Right ventricle myocardium superior (tissue), 1 donor: ENCODE results near the gene C12orf60. TPM values are rescaled to one million over a fixed set of nuclear protein-coding genes. Genes with fewer than 3 reads are reported as not detected.
"Not testable (repeated sequence)": the region's sequence is repeated elsewhere in the genome, so short reads cannot be mapped to it uniquely, and the experiment has no call there.

Experiments used
- ATAC-seq: fragments of 200-7000 bp; cut with Tn5 transposase; one replicate; pipeline ENCODE4 v1.9.1; 2020; ENCODE audit warnings: mild to moderate bottlenecking; ENCODE audit not compliant: poor library complexity
- DNase-seq: peaks from one replicate; pipeline ENCODE4 v3.0.0-alpha.2; 2020
- intact Hi-C: fragments of 100-400 bp; cut with DNase I; formaldehyde crosslinking; loops from one replicate; pipeline ENCODE4 v1.11.2; 2022
- long read RNA-seq: library from polyadenylated mRNA; unstranded; transcript quantifications from one replicate; pipeline ENCODE4 v2.0.0, GENCODE V29; 2021
- total RNA-seq: library from RNA; stranded (reverse); fragmentation: NEBNext Ultra II Directional; extraction: Animal tissue kit (Norgen Biotek cat#: 25700); gene quantifications from one replicate; pipeline ENCODE4 v1.2.1, GENCODE V29; 2021
- donor health status: DM: no; HTN: yes; CAD: no; lungs with severe emphysema.

C12orf60 gene, protein sequence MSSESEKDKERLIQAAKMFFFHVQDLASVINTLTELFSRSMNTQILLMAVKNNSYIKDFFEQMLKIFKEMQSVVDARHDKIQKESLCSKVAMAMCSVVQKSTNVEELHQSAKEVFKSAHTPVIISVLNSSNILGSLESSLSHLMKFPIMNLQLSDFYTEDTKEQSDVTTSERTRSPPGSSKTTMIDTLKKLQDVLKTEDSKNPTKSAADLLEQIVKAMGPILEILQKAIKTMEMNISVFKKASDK
- 1.6 TPM for total RNA-seq
- long read RNA-seq, transcript C12orf60-201 (2 exons, 1,684 nt) = major isoform, 6 of 6 reads
- long read RNA-seq, partial matches to known transcripts = 0 of 6 reads
- long read RNA-seq, other reads (novel, unspliced or antisense) = 0 of 6 reads

DNA sequence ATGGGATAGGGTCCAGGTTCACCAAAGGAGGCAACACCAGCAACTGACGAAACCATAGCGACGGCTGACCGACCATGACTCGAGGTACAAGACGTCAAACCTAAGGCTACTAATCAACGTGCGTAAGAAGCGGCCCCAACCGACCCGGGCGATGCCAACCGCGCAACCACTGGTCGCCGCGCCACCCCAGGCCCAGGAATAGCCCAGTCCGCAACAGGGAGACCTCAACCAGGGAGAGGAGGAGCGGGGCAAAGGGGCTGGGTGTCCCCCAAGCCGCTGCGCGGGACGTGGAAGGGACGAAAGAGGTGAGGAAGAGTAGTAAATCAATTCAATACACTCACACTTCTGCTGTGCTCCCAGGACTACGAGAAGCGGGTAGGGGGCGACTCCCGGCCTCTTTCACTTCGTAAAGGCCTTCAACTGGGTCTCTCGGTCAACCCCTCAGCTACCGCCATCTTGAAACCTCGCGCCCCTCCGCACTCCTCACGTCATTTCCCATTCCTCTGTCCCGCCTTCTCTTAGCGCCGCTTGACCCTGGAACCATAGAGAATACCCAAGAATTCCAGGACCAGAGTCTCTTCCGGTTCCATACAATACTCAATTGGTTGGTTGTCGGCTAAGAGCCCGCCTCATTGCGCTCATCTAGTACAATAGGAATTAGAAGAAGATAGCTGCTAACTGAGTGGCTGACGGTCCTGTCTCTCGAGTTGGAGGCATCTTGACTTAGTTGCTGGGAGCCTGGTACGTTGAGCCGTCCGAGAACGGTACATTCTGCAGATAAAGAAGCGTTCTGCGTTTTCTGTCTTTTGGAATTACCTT lies at the start of gene C12orf60, which contains the start of gene WBP11:
C12orf60 (plus strand) TSS at position 660 of the 819 bp plus-strand sequence. CDS start 19,266 bp downstream, outside the sequence.
WBP11 (minus strand) TSS at position 468 of the 819 bp plus-strand sequence. CDS start 2,095 bp downstream, outside the sequence.
- peak; percentile 94 for DNase-seq
- peak; percentile 99 for ATAC-seq
- intact Hi-C loops = no loop called here

DNA sequence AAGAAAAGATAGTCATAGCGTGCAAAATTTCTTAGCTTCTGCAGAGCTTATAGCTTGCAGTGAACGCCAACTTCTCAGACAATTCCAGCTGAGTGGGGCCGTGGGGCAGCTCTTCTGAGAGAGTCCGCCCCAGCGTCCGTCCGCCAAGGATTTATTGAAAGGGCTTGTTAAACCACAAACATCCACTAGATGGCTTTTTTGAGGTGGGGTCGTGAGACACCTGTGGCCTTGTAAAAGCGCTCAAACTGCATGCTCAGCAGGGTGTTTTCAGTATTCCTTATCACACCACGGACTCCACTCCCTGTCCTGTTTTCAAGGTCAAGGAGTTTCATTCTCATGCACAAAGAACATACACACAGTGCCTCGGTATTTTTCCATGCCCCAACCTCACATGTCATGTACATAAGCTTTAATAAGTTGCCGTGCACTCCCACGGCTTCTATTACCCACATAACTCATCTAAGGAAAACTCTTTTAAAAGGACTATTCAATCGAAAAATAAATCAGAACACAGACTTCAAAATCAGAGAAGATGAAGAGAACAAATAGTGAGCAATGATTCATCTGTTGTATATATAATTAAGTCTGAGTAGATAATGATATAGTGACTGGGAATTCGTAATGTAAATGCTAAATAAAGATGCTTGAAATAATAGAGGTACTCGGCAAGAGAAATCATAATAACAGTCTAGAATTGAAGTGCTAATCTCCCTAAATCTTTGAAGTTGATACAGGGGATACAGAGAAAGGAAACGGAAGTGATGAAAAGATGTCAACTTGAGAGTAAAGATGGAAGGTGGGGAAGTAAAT lies 46.9 kb upstream of the C12orf60 start:
- intact Hi-C loops = no loop called here
- ATAC-seq (no peak), DNase-seq (no peak)

DNA sequence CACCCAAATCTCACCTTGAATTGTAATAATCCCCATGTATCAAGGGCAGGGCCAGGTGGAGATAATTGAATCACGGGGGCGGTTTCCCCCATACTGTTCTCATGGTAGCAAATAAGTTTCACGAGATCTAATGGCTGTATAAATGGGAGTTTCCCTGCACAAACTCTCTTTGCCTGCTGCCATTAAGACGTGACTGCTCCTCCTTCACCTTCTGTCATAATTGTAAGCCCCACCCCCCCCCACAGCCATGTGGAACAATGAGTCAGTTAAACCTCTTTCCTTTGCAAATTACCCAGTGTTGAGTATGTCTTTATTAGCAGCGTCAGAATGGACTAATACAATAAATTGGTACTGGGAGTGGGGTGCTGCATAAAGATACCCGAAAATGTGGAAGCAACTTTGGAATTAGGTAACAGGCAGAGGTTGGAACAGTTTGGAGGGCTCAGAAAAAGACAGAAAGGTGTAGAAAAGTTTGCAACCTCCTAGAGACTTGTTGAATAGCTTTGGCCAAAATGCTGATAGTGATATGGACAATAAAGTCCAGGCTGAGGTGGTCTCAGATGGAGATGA lies 43.7 kb upstream of the C12orf60 start:
- DNase-seq, ATAC-seq, intact Hi-C loops: not testable (repeated sequence)

DNA sequence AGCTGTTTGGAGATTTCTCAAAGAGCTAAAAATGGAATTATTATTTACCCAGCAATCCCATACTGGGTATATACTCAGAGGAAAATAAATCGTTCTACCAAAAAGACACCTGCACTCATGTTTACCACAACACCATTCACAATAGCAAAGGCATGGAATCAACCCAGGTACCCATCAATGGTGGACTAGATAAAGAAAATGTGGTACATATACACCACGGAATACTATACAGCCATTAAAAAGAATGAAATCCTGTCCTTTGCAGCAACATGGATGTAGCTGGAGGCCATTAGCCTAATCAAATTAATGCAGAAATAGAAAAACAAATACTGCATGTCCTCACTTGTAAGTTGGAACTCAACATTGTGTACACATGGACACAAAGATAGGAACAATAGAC lies 38.1 kb upstream of the C12orf60 start:
- intact Hi-C loops = no loop called here

DNA sequence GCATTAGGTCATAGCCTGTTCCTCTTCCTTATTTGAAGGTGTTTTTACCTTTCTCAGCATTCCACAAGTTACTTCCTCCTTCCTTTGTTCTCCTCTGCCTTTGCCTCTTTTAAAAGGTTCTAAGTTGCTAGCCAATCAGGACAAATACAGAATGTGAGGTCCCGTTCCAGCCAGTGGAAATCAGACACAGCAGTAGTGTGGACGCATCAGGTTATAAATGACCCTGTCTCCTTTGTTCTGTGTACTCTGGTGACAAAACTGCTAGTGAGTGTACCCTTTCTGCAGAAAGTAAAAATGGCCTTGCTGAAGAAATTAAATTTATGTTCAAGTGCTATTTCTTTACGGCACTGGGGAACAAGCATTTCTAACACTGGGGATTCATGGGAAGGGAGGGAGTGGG lies 37.5 kb upstream of the C12orf60 start:
- ATAC-seq, intact Hi-C loops, DNase-seq: not testable (repeated sequence)

More for the DNA sequence above, 38.1 kb upstream of the C12orf60 start:
- ATAC-seq (no peak), DNase-seq (no peak)

DNA sequence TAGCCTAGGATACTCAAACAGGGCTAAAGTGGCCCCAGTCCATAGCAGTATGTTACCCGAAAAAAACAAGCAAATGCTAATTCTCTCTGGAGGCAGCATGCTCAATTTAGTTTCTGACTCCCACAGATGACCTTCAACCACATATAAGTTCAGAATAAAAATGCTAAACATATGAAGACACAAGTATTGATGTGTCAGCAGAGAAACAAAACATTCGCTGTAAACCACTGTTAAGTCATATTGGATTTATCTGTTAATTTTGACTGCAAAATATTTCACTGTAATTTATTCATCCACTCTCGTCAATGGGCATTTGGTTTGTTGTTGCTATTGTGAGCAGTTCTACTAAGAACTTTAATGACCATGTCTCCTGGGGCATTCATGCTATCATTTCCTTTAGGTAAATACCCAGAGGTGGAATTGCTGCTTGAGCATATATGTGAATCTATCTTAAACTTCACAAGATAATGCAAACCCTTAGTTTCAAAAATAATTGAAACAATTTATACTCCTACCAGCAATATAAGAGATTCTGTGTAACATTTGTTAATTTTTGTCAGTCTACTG lies 36.7 kb upstream of the C12orf60 start:
- ATAC-seq = no peak
- DNase-seq = no peak
- intact Hi-C loops = no loop called here

DNA sequence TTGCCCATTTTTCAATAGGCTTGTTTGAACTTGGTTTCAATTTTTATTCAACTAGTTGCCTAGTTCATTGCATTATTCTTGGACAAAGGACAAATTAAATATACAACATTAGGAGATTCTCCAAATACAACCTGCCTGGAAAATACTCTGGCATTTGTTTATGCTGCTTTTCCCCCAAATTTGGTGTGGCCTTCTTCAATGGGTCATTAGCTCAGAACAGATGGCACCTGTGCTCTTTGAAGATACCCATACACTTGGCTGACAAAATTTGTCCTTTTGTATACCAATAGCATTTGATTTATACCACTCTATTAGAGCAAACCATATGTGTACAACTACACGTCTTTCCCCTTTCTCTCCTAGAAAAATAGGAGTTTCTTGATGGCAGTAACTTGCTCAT lies 35.9 kb upstream of the C12orf60 start:
- DNase-seq (no peak), ATAC-seq (no peak)
- intact Hi-C loops = no loop called here

DNA sequence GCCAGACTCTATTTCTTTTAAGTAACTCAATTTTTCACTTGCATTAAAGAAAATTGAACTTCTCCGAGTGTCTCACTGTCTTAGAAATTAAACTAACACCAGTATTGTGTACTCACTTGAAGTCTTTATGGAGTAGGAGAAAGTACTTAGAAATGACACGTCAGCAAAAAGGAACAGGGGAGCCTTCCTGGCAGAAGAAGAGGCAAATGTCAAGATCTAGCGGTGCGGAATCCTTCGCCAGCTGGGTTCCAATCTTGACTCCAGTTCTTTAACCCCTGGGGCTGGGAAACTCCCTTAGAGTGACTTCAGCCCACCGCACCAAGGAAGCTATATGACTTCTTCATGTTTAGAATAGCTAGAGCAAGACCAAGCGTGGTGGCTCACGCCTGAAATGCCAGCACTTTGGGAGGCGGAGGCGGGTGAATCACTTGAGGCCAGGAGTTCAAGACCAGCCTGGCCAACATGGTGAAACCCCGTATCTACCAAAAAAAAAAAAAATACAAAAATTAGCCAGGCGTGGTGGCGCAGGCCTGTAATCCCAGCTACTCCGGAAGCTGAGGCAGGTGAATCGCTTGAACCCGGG lies 34.6 kb upstream of the C12orf60 start:
- intact Hi-C loops = no loop called here
- no peak for ATAC-seq
- DNase-seq = no peak

DNA sequence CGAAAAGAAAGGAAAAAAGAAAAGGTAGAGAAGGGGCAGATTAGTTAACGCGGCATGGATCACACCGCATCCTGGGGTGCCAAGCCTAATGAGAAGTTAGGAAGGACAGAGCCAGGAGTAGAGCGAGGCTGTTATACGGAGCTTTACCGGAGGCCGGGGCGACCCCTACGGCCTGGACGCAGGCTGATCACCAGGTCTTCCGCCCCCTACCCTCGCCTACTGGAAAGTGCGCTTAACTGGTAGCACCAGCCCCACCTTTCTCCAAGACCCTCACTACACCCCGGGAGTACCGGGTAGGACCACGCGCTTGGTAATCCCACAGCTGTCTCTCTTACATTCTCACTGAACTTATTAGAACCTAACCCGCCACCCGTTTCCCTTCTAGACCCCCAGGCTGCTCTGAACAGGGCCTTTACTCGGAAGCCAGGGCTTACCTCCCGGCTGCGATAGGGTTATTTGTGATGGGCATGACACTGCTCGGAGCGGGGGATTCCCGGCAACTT lies 34.0 kb upstream of the C12orf60 start:
- peak; percentile 59 for DNase-seq
- intact Hi-C loops = no loop called here

DNA sequence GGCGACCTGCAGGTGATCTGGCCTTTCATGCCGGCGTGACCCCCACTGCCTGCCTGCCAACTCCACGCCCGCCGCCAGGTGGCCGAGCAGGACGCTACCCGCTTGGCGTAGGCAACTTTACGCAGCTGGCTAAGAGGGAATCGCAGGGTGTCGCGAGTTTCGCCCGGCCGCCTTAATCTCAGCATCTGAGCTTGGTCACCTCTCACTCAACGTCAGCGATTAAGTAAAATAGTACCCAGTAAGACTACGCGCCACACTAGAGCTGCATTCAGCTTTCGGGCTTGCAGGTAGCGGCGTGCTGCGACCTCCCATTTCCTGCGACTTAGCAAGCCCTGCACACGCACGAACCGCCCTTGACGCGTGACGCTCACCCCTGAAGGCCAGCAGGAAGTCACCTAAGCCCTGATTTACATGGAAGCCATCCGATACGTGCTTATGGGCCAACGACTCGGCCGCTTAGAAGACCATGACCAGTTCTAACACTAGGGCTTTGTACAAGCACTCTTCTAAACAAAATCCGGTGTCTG lies 33.4 kb upstream of the C12orf60 start:
- intact Hi-C loops = loop anchor here (10.0 kb wide), 1 partner anchor 65 kb away; no protein-coding TSS in a partner anchor
- DNase-seq = peak; percentile 88
- peak; percentile 74 for ATAC-seq

More for the DNA sequence above, 34.0 kb upstream of the C12orf60 start:
- peak; percentile 8 for ATAC-seq

DNA sequence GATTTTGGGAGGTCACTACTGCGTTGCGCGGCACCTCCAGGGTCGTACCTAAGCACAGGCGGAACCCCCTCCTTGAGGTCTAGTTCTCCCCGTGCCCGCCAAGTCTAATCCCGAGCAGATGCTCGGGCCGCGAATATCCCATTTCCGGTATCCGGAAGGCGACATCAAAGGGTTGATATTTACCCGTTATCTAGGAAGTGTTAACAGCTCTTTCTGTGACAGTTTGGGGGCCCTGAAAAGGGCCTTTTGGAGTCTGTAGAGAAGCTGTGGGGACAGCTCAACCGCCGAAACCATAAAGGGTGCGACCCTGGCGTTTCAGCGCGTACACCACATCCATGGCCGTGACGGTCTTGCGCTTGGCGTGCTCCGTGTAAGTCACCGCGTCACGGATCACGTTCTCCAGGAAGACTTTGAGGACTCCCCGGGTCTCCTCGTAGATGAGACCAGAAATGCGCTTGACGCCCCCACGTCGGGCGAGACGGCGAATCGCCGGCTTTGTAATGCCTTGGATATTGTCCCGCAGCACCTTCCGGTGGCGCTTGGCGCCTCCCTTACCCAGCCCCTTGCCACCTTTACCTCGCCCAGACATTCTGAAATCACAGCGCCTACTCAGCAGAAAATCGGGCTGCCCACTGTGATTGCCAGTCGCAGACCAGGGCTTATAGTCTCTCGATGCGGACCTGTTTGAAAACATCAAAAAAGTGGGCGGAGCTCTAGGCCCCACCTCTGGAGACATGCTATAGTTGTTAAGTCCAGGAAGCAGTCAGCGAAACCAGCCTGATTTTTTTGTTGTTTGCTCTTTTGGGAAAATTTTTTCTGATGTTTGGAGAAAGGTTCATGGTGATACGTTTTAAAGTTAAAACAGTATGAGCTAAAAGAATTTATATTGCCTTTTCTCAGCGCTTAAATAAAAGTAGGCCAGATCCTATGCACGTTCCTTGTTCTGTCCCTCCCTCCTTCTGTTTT lies 32.7 kb upstream of the C12orf60 start:
- ATAC-seq (peak; percentile 78), DNase-seq (peak; percentile 92)
- intact Hi-C loops = loop anchor here (10.0 kb wide), 1 partner anchor 64 kb away; no protein-coding TSS in a partner anchor

DNA sequence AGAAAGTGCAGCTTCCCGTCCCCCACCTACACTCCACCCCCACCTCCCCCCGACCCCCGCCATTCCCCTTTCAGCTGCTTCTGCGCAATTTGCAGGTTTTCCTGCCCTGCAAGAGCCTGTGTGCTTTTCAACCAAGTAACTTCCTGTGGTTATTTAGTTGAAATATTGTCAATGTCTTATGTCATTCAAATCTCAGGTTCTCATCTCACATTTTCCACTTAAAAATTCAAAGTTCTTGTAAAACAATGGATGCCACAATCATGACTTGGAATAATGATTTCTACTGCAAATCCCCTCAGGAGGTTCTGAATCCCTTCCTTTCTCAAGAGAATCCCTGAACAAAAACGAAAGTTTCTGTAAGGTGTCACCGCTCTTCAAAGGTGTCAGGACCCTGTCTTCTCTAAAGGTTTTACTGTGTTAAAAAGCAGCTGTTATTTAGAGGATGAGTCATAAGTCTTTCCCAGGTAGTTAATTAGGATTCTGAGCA lies 31.8 kb upstream of the C12orf60 start:
- intact Hi-C loops = loop anchor here (10.0 kb wide), 1 partner anchor 63 kb away; no protein-coding TSS in a partner anchor
- DNase-seq (no peak), ATAC-seq (no peak)

DNA sequence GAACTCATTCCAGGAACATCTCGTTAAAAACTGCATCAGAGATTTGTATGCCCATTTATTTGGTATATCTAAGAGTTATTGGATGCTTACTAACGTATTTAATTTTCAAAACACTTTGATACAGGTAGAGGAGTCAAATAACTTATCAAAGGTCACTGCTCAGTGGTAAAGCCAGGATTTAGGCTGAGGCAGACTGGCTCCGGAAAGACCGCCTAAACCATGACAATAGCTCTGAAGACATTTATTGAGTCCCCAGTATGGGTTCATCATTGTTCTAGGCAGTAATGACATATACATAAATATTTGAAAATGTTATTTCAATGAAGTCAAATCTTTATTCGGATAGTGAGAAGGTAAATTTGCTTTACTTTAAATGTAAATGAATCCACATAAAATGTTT lies 30.5 kb upstream of the C12orf60 start:
- ATAC-seq = no peak
- intact Hi-C loops = loop anchor here (10.0 kb wide), 1 partner anchor 62 kb away; no protein-coding TSS in a partner anchor
- no peak for DNase-seq

DNA sequence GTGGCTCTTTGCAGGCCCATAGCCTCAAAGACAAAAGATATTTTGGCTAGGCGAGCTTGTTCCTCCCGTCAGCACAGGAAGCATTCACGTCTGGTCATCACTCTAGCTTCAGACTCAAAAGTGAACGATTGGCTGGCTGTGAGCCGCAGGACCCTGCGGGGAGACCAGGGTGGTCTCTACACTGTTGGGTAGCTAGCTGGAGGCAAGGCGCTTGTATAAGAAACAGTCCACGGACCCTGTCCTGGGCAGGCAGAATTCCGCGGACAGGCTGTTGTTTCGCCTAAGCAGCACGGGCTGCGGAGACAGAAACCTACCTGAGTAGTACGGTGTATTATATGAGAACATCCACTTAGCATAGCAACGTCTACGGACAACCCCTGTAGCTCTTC lies 29.8 kb upstream of the C12orf60 start:
- DNase-seq (no peak), ATAC-seq (no peak)
- intact Hi-C loops = loop anchor here (10.0 kb wide), 1 partner anchor 61 kb away; no protein-coding TSS in a partner anchor

DNA sequence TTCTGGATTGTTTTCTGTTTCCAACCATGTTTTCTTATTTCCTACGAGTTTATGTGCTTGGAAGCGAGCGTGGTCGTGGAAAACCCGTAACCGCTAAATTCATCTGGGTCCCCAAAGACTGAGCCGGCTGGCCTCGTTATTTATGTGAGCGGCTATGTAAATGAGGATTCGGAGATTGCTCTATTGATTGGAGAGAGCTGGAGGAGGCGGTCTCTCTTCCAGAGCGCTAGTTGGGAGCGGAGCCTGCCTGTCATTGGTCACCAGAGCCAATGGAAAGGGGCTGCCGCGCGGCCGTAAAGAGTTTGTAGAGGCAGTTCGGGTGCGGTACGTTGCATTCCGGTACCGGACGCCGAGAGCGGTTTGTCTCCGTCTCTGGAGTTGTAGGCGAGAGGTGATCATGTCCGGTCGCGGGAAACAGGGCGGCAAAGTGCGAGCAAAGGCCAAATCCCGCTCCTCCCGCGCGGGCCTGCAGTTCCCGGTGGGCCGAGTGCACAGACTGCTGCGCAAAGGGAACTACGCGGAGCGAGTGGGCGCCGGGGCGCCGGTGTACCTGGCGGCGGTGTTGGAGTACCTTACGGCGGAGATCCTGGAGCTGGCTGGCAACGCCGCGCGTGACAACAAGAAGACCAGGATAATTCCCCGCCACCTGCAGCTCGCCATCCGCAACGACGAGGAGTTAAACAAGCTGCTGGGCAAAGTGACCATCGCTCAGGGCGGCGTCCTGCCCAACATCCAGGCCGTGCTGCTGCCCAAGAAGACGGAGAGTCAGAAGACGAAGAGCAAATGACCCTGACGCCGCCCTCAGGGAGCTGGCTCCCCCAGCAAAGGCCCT lies 29.2 kb upstream of the C12orf60 start:
- ATAC-seq = peak; percentile 79
- DNase-seq = peak; percentile 97
- intact Hi-C loops = loop anchor here (10.0 kb wide), 1 partner anchor 61 kb away; no protein-coding TSS in a partner anchor
